Measurements from ENCODE around the gene RFTN1. TPM values are rescaled to one million over a fixed set of nuclear protein-coding genes. Genes with fewer than 3 reads are reported as not detected.

Gene RFTN1
- total and polyA plus RNA-seq, 2 of the 8 experiments (the other 6 are each of a cell fraction or from before 2014, with no cell fraction given), result 4.6 to 6.7 TPM

DNA sequence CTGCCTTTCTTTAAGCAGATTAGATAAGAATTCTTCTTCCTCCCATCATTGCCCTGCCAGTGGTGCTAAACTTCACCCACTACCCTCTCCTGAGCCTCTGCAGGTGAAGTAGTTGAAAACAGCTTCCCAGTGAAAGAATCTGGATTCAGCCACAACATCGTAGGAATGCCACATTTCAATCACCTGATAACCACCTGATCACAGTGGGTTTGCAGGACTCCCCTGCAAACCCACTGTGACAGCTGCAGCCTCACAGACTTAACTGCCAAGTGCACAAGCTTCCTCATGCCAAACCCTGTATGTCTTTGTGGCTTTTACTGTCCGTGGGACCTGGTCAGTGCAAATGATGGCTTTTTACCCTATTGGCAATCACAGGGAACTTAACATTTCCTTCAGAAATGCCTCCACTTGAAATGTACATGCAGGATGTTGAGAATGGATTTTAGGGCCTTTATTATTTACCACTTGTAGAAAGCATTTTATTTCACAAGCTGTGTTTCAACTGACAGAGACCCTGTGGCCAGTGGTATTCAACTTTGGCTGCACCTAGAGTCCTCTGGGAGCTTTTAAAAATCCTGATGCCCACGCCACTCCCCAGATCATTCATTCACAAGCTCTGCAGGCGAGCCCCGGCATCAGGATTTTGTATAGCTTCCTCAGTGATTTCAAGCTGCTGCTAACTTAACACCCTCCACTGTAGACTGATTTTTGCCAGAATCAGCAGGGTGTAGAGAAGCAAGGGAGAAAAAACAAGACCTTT lies 199.4 kb downstream of the RFTN1 start:
- H3K23ac ChIP-seq (ENCODE audit: insufficient read length), result no peak overlapping the region
- no peak overlapping the region for H2BK20ac ChIP-seq (ENCODE audit: low read length)
- H3K4ac ChIP-seq (replicated peaks; ENCODE audit: insufficient read length, low read depth, low read length), result no peak overlapping the region
- WGBS, 2 experiments (ENCODE audit: extremely low coverage in 1 of 2, insufficient coverage in 1 of 2, insufficient read length in 1 of 2, insufficient replicate concordance in 2 of 2, low coverage in 1 of 2, low lambda C conversion rate in 2 of 2, missing lambda C conversion rate in 1 of 2), result 89% methylated on average over 5 of the region's 5 CpGs; no CpG with 5 or more reads in 1 of the 2 experiments
- H3K9ac ChIP-seq (replicated peaks in 1 of 4; ENCODE audit: extremely low read depth in 1 of 4, low read depth in 3 of 4, low read length in 3 of 4), result no peak overlapping the region
- no peak overlapping the region for H4K5ac ChIP-seq (ENCODE audit: insufficient read length, low read depth, low read length)
- H3K23me2 ChIP-seq (ENCODE audit: low read depth, low read length), result no peaks in the 10 kb centered on the region
- no peak overlapping the region for H3K4me2 ChIP-seq (ENCODE audit: insufficient read depth in 1 of 2, low read depth in 2 of 2, low read length in 2 of 2)
- H2AK5ac ChIP-seq (ENCODE audit: low read depth, low read length), result no peak overlapping the region
- no peak overlapping the region for H2AFZ ChIP-seq (ENCODE audit: low read length)
- no peak for TF ChIP-seq EGR1 (IDR thresholded peaks at IDR 0.05; ENCODE audit: borderline replicate concordance, low read depth, low read length)
- TF ChIP-seq, protein P1, sequence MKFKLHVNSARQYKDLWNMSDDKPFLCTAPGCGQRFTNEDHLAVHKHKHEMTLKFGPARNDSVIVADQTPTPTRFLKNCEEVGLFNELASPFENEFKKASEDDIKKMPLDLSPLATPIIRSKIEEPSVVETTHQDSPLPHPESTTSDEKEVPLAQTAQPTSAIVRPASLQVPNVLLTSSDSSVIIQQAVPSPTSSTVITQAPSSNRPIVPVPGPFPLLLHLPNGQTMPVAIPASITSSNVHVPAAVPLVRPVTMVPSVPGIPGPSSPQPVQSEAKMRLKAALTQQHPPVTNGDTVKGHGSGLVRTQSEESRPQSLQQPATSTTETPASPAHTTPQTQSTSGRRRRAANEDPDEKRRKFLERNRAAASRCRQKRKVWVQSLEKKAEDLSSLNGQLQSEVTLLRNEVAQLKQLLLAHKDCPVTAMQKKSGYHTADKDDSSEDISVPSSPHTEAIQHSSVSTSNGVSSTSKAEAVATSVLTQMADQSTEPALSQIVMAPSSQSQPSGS (IDR thresholded peaks at IDR 0.05; ENCODE audit: low read length), result no peak
- no peak for TF ChIP-seq SIX5 (IDR thresholded peaks at IDR 0.05; ENCODE audit: low read depth, low read length)
- TF ChIP-seq POLR2A (IDR thresholded peaks at IDR 0.05; ENCODE audit: control extremely low read depth in 1 of 2, low read depth in 2 of 2, low read length in 2 of 2), result no peak
- no peak for TF ChIP-seq CTBP2 (IDR thresholded peaks at IDR 0.05; ENCODE audit: borderline replicate concordance, insufficient read depth, insufficient read length, low read length)
- no peak for TF ChIP-seq RNF2 (IDR thresholded peaks at IDR 0.05; ENCODE audit: borderline replicate concordance, low read depth, low read length, missing control alignments, poor library complexity, severe bottlenecking)
- no peak for TF ChIP-seq CHD1 (IDR thresholded peaks at IDR 0.05; ENCODE audit: low read depth, low read length)
- no peak for TF ChIP-seq SIRT6 (IDR thresholded peaks at IDR 0.05; ENCODE audit: low read length)
- H3K14ac ChIP-seq (ENCODE audit: insufficient read length), result no peak overlapping the region
- H3K79me1 ChIP-seq (ENCODE audit: low read depth, low read length), result 0 out of 2 replicates have a peak, but pooled peaks cover 2% of the 10 kb centered on the region
- H4K91ac ChIP-seq (replicated peaks; ENCODE audit: insufficient read length, low read length), result no peak overlapping the region
- H4K8ac ChIP-seq (ENCODE audit: extremely low read depth, insufficient read depth, low read length), result no peak overlapping the region
- H3K9me3 ChIP-seq (ENCODE audit: insufficient read depth in 2 of 2, low read depth in 1 of 2, low read length in 1 of 2), result no peaks in the 10 kb centered on the region
- no peak overlapping the region for H2BK15ac ChIP-seq (ENCODE audit: low read length)
- H3K27me3 ChIP-seq (replicated peaks in 1 of 4; ENCODE audit: control insufficient read depth in 3 of 4, extremely low read depth in 1 of 4, insufficient read depth in 3 of 4, low read length in 3 of 4), result no peaks in the 10 kb centered on the region
- no peaks in the 10 kb centered on the region for H3K79me2 ChIP-seq (ENCODE audit: control insufficient read depth in 1 of 2, insufficient read depth in 2 of 2, low read length in 2 of 2)
- DNase-seq (ENCODE audit: low read depth in 1 of 2, low spot score in 2 of 2) (no peak), FAIRE-seq (no peak)
- no peaks in the 10 kb centered on the region for H3K4me1 ChIP-seq (replicated peaks in 1 of 4; ENCODE audit: control insufficient read depth in 3 of 4, insufficient read depth in 4 of 4, low read length in 3 of 4)
- H4K20me1 ChIP-seq (replicated peaks in 1 of 2; ENCODE audit: control insufficient read depth in 1 of 2, insufficient read depth in 2 of 2, low read length in 2 of 2), result no peaks in the 10 kb centered on the region
- ChIA-PET POLR2A (ENCODE audit: partially characterized antibody) (interaction anchor here (1.1 kb wide), 1 partner anchor 8 kb away, joined by 3 read pairs; no protein-coding TSS in a partner anchor), CTCF (ENCODE audit: partially characterized antibody) (interaction anchor here (0.9 to 2.1 kb wide), 8 partner anchors 10 to 237 kb away, joined by 3 to 6 read pairs (median 4); no protein-coding TSS in a partner anchor)
- H3K18ac ChIP-seq (ENCODE audit: extremely low read depth, low read length), result no peak overlapping the region
- no peak overlapping the region for H2BK5ac ChIP-seq (ENCODE audit: low read depth, low read length)
- H2BK12ac ChIP-seq (ENCODE audit: low read depth, low read length), result no peak overlapping the region
- H3K4me3 ChIP-seq (ENCODE audit: extremely low read depth in 1 of 4, insufficient read depth in 2 of 4, low read depth in 3 of 4, low read length in 4 of 4), result no peak overlapping the region
- no peak overlapping the region for H2BK120ac ChIP-seq (replicated peaks; ENCODE audit: low read depth, low read length)
- H3K56ac ChIP-seq (replicated peaks; ENCODE audit: insufficient read length, low read depth, low read length), result no peak overlapping the region
- peaks cover 0 to 8% (median 2%) of the 10 kb centered on the region in 4 experiments; a peak in 3 of 8 replicates for H3K36me3 ChIP-seq (ENCODE audit: control insufficient read depth in 2 of 4, insufficient read depth in 4 of 4, low read length in 3 of 4)
- no peak overlapping the region for H3K27ac ChIP-seq (ENCODE audit: low read depth, low read length)

Measured in H1 (cell line).